ENCODE results near the gene PSMD1.

The PSMD1 gene

GRCh38 chr2:231037202-231037730 is 19.4 kb upstream of the PSMD1 start, which contains the start of gene C2orf72:
Gene C2orf72 (plus strand): TSS chr2:231037523. CDS start chr2:231037566, 43 bp downstream.
- no peak for TF ChIP-seq FOXM1 (IDR thresholded peaks at IDR 0.05; ENCODE audit: borderline replicate concordance, low read depth)
- TF ChIP-seq TAF1 (IDR thresholded peaks at IDR 0.05; ENCODE audit: low read depth): no peak
- no peak for TF ChIP-seq NFIC (IDR thresholded peaks at IDR 0.05)
- no peak for TF ChIP-seq USF1 (IDR thresholded peaks at IDR 0.05)

GRCh38 chr2:231037731-231038482 is 18.8 kb upstream of the PSMD1 start:
- no peak for TF ChIP-seq FOXM1 (IDR thresholded peaks at IDR 0.05; ENCODE audit: borderline replicate concordance, low read depth)
- TF ChIP-seq, protein P1, sequence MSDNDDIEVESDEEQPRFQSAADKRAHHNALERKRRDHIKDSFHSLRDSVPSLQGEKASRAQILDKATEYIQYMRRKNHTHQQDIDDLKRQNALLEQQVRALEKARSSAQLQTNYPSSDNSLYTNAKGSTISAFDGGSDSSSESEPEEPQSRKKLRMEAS (IDR thresholded peaks at IDR 0.05): no peak; the same call in 1 of the 2 replicates
- no peak for TF ChIP-seq NFIC (IDR thresholded peaks at IDR 0.05)
- TF ChIP-seq TEAD4 (IDR thresholded peaks at IDR 0.05): no peak
- TF ChIP-seq TAF1 (IDR thresholded peaks at IDR 0.05; ENCODE audit: low read depth): no peak
- TF ChIP-seq TCF12 (IDR thresholded peaks at IDR 0.05; ENCODE audit: low read depth): no peak
- TF ChIP-seq YY1 (IDR thresholded peaks at IDR 0.05; ENCODE audit: low read depth): no peak
- TF ChIP-seq USF1 (IDR thresholded peaks at IDR 0.05): no peak
- TF ChIP-seq EP300 (IDR thresholded peaks at IDR 0.05; ENCODE audit: borderline replicate concordance): no peak
- no peak for TF ChIP-seq EGR1 (IDR thresholded peaks at IDR 0.05)
- TF ChIP-seq ZBTB7A (IDR thresholded peaks at IDR 0.05; ENCODE audit: low read depth): no peak
- no peak for TF ChIP-seq CEBPB (IDR thresholded peaks at IDR 0.05)
- no peak for TF ChIP-seq REST (IDR thresholded peaks at IDR 0.05; ENCODE audit: low read depth)
- TF ChIP-seq RAD21 (IDR thresholded peaks at IDR 0.05; ENCODE audit: low read depth): no peak
- no peak for TF ChIP-seq CREB1 (IDR thresholded peaks at IDR 0.05; ENCODE audit: low read depth)

DNA sequence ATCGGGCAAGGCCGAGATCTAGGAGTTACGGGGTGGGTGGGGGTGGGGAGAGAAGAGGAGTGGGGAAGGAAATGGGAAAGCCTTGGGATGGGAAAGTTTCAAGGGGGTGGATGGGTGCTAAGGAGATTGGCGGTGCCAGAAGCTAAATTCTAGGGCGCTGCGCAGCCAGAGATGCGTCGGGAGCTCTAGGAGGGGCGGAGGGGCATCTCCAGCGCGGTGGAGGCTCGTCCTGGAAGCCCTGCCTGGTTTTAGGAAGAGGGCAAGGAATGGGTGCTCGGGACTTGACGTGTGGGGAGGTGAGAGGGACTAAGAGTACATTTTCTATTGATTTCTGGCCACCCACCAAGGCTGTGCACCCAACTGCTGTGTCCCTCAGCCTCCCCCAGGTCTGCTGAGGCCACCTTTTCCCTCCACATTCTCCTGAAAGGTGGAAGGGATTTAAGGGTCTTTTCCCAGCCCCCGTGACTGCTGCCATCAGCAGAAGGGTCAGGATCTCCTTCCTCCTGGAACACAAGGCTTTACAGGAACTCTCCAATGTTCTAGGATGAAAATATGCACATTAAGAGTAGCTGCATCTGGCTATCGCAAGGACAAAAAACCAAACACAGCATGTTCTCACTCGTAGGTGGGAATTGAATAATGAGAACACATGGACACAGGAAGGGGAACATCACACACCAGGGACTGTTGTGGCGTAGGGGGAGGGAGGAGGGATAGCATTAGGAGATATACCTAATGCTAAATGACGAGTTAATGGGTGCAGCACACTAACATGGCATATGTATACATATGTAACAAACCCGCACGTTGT is 18.0 kb upstream of the PSMD1 start:
- no peak for TF ChIP-seq TAF1 (IDR thresholded peaks at IDR 0.05; ENCODE audit: low read depth)
- no peak for TF ChIP-seq EP300 (IDR thresholded peaks at IDR 0.05; ENCODE audit: borderline replicate concordance)
- TF ChIP-seq REST (IDR thresholded peaks at IDR 0.05; ENCODE audit: low read depth): no peak
- no peak for TF ChIP-seq FOXM1 (IDR thresholded peaks at IDR 0.05; ENCODE audit: borderline replicate concordance, low read depth)
- no peak for TF ChIP-seq EGR1 (IDR thresholded peaks at IDR 0.05)
- no peak for TF ChIP-seq TEAD4 (IDR thresholded peaks at IDR 0.05)
- no peak for TF ChIP-seq TCF12 (IDR thresholded peaks at IDR 0.05; ENCODE audit: low read depth)
- no peak for TF ChIP-seq YY1 (IDR thresholded peaks at IDR 0.05; ENCODE audit: low read depth)
- TF ChIP-seq ZBTB7A (IDR thresholded peaks at IDR 0.05; ENCODE audit: low read depth): no peak
- TF ChIP-seq, protein P1 (IDR thresholded peaks at IDR 0.05): no peak
- TF ChIP-seq CEBPB (IDR thresholded peaks at IDR 0.05): no peak
- no peak for TF ChIP-seq CREB1 (IDR thresholded peaks at IDR 0.05; ENCODE audit: low read depth)
- TF ChIP-seq USF1 (IDR thresholded peaks at IDR 0.05): no peak
- TF ChIP-seq NFIC (IDR thresholded peaks at IDR 0.05): no peak
- no peak for TF ChIP-seq RAD21 (IDR thresholded peaks at IDR 0.05; ENCODE audit: low read depth)

DNA sequence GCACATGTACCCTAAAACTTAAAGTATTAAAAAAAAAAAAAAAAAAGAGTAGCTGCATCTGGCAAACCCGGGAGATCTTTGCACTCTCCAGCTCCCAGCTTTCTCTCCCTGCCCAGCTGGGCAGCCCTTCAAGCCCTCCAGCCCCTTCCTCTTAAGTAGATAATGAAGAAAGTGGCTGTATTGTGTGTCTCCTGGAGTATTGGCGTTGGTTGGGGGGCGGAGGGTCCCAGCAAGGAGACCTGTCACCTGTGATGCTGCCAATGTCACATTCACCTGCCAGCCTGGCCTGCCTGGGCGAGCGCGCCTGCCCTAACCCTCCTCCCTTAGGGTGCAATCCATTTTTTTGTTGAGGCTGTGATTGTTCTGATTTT is 17.4 kb upstream of the PSMD1 start:
- TF ChIP-seq CEBPB (IDR thresholded peaks at IDR 0.05) (no peak), USF1 (IDR thresholded peaks at IDR 0.05) (no peak), CREB1 (IDR thresholded peaks at IDR 0.05; ENCODE audit: low read depth) (no peak)
